DLD1 (cell line): ENCODE measurements around the gene SPIRE2.
"Not testable (repeated sequence)": the region's sequence is repeated elsewhere in the genome, so short reads cannot be mapped to it uniquely, and the experiment has no call there.

Experiments
- in situ Hi-C: cut with HindIII; loops from 2 replicates; pipeline ENCODE4 v1.10.0; 2017; ENCODE audit warnings: low sequenced_read_pairs

The SPIRE2 gene

DNA sequence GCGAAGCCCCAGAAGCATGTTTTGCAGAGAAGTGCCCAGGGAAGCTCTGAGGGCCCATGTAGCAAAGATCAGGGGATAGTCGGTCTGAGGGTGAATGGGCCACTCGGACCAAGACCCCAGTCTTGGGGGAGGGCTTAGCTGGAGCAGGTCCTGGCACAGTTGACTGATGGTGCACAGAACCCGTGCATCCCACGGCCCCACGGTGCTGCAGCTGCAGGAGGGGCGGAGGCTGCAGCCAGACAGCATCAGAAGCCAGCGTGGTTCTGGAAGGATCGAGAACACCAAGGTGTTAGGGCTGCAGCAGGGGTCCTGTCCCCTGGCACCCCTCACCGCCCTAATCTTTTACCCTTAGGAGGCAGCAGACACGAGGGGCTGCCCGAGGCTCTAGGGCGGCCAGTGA lies 83.9 kb downstream of the SPIRE2 start:
- in situ Hi-C loops, result no loop called here

DNA sequence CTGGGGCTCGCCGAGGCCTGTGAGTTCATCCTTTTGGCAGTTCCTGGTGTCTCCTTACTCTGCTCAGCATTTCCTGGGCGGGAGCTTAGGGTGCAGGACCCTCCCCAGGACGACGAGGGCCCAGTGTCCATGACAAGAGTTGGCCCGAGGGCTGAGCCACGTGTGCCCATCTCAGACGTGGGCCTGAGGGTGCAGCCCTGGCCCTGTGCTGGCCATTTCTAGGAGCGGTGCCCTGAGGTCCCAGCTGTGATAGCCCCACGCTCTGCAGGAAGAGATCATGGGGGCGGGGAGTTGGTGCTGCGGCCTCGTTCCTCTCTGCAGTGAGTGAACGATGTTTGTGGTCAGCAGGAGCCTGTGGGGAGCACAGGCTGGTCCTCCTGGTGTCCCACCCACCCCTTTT lies 84.4 kb downstream of the SPIRE2 start:
- in situ Hi-C loops, result no loop called here

DNA sequence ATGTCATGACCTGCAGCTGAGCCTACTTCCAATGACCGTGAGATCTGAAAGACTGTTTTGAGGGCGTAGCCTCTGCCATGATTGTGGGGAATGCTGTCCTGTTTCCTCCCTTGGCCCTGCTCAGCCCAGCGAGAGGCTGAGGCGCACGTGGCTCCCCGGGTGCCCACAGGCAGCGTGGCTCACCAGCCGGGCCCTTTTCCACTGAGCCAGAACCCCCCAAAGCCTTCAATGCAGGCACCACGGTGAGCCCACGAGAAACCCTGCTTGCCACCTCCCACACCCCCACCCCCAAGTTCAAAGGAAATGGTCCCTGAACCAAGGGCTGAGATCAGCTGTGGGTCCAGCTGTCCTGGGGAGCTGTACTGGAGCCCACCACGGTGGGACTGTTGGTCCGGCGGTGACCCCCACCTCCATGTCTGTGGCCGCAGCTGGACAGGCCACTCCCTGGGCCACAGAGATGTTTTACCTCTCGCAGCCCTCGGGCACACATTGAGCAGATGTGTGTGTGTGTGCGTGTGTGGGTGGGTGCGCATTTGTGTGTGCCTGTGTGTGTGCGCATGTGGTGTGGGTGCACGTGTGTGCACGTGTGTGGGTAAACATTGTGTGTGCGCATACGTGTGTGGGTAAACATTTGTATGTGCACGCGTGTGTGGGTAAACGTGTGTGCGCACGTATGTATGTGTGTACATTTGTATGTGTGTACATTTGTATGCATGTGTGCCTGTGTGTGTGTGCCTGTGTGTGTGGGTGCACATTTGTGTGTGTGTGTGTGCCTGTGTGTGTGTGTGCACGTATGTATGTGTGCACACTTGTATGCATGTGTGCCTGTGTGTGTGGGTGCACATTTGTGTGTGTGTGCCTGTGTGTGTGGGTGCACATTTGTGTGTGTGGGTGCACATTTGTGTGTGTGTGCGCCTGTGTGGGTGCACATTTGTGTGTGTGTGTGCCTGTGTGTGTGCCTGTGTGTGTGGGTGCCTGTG lies 85.4 kb downstream of the SPIRE2 start:
- in situ Hi-C loops, result no loop called here

DNA sequence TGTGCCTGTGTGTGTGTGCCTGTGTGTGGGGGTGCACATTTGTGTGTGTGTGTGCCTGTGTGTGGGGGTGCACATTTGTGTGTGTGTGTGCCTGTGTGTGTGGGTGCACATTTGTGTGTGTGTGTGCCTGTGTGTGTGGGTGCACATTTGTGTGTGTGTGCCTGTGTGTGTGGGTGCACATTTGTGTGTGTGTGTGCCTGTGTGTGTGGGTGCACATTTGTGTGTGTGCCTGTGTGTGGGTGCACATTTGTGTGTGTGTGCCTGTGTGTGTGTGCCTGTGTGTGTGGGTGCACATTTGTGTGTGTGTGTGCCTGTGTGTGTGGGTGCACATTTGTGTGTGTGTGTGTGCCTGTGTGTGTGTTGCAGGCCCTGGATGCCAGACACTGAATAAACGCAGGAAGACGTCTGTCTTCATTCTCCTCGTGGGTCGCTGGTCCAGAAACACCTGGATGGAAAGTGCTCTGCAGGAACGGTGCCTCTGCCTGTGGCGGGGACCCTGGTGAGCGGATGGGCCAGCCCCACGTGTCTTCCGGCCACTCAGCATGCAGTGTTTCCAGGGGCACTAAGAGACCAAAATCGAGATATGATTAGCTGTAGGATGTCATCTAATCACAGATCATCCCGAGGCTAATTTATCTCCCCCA lies 86.5 kb downstream of the SPIRE2 start:
- in situ Hi-C loops, result not testable (repeated sequence)

DNA sequence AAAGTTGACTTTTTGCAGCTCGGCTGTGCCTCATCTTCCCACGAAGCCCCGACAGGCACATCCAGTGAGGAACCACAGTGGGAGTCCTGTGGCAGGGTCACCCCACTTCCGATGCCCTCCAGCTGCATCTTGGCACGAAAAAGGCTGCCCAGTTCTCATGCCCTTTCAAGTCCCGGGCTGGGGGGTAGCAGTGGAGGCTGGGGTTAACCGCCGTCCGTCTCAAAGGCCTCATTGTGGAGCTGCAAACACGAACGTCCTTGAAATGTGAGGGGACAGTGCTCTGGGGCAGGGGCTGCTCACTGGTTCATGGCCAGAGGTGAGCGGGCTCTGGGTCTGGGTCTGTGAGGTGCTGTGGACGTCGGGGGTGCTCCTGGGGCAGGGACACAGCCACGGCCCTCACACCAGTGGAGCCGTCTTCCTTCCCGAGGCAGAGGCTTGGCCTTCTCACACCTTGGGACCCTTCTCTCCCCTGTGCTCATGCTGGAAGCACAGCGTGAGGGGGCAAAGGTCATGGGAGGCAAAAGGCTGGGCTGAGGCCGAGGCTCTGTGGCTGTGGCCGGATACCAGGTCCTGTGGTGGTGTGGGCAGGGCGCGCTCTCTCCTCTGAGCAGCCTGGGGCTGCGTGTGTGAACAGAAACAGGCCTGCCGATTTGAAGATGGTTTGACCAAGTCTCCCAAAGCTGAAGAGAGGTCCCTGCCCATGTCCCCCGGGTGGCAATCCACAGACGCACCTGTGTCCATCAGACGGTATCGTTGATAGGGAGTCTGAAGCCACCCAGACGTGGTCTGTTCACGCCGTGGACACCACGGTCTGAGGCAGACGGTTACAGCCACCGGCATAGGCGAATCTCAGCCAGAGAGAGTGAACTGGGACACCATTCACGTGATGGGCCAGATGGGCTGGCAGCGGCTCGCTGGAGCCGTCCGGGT lies 87.3 kb downstream of the SPIRE2 start:
- in situ Hi-C loops, result no loop called here

DNA sequence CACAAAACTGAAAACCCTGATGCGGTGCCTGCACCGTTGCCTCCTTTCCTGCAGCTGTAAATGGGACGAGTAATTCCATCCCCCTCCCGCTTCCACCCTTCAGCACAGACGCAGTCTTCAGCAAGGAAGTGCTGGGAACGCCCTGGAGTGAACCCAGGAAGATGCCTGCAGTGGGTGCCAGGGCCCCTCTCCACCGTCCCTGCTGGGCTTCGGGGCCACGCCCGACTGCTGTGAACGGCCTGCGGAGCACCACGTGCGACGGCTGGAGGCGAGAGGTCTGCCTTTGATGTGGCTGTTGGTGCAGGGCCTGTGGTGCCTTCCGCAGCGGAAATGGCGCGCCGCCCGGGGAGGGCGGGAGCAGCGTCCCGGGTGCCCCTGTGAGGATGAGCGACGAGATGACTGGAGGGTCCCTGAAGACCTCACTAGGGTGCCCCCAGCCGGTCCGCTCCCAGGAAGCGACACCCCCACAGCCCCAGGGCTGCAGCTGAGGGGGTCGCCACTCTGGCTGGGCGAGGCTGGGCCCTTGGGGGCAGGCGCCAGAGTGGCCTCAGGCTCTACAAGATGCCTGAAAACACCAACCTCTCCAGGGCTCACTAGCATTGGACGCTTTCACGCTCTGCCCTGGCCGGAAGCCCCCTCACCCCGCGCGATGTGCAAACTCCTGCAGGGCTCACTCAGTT lies 89.6 kb downstream of the SPIRE2 start:
- in situ Hi-C loops, result no loop called here

DNA sequence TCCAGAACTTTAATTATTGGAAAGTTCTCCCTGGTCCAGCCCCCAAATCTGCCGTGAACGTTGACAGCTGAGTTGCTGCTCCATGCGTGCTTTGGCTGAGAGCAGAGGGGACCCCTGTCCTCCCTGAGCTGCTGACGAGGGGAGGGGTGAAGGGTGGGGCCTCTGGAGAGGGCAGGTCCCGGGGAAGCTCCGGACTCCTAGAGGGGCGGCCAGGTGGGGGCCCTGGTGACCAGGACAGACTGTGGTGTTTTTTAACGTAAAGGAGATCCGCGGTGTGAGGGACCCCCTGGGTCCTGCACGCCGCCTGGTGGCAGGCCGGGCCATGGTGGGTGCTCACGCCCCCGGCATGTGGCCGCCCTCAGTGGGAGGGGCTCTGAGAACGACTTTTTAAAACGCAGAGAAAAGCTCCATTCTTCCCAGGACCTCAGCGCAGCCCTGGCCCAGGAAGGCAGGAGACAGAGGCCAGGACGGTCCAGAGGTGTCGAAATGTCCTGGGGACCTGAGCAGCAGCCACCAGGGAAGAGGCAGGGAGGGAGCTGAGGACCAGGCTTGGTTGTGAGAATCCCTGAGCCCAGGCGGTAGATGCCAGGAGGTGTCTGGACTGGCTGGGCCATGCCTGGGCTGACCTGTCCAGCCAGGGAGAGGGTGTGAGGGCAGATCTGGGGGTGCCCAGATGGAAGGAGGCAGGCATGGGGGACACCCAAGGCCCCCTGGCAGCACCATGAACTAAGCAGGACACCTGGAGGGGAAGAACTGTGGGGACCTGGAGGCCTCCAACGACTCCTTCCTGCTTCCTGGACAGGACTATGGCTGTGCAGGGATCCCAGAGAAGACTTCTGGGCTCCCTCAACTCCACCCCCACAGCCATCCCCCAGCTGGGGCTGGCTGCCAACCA lies 90.4 kb downstream of the SPIRE2 start, which contains the start of gene MC1R:
Gene MC1R (plus strand): TSS at position 410 of the 895 bp plus-strand sequence. CDS start 397 bp downstream, at position 807.
- in situ Hi-C loops, result no loop called here

DNA sequence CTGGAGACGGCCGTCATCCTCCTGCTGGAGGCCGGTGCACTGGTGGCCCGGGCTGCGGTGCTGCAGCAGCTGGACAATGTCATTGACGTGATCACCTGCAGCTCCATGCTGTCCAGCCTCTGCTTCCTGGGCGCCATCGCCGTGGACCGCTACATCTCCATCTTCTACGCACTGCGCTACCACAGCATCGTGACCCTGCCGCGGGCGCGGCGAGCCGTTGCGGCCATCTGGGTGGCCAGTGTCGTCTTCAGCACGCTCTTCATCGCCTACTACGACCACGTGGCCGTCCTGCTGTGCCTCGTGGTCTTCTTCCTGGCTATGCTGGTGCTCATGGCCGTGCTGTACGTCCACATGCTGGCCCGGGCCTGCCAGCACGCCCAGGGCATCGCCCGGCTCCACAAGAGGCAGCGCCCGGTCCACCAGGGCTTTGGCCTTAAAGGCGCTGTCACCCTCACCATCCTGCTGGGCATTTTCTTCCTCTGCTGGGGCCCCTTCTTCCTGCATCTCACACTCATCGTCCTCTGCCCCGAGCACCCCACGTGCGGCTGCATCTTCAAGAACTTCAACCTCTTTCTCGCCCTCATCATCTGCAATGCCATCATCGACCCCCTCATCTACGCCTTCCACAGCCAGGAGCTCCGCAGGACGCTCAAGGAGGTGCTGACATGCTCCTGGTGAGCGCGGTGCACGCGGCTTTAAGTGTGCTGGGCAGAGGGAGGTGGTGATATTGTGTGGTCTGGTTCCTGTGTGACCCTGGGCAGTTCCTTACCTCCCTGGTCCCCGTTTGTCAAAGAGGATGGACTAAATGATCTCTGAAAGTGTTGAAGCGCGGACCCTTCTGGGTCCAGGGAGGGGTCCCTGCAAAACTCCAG lies 91.5 kb downstream of the SPIRE2 start:
- in situ Hi-C loops, result no loop called here

DNA sequence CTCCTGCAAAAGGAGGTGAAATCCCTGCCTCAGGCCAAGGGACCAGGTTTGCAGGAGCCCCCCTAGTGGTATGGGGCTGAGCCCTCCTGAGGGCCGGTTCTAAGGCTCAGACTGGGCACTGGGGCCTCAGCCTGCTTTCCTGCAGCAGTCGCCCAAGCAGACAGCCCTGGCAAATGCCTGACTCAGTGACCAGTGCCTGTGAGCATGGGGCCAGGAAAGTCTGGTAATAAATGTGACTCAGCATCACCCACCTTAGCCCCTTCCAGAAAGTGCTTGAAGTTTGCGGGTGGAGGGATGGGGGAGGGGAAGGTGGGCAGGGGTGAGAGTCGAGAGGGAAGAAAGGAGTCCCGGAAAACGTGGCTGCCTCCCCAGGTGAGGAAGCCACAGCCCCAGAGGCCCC lies 92.4 kb downstream of the SPIRE2 start:
- in situ Hi-C loops, result no loop called here
